HG02571 (cell line): Measurements from ENCODE around the gene PSMC5.

Source experiments
- ATAC-seq: cut with Tn5 transposase; IDR thresholded peaks from one replicate; pipeline ENCODE4 v1.9.1; 2021; ENCODE audit warnings: mild to moderate bottlenecking, moderate library complexity; ENCODE audit not compliant: unreplicated experiment

The PSMC5 gene

GRCh38 chr17:63820963-63821561 lies 6.2 kb upstream of the PSMC5 start:
- ATAC-seq = no peak

DNA sequence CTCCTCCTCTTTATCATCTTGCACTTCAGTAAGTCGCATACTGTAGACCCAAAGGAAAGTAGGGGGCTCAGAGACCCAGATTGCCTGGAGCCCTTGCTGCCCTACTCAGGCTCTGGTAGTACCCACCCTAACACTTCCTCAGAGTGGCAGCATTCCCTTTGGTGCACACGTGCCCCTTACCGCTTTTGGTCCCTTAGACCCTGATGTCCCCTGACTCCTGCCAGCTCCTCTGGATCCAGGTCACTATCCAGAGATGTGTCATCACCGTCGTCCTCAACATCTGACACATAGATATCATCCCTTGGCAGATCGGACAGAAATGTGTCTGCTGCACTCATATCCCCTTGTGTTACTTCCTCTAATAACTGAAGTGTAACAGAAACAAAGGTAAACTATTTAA lies 5.4 kb upstream of the PSMC5 start:
- ATAC-seq = no peak

DNA sequence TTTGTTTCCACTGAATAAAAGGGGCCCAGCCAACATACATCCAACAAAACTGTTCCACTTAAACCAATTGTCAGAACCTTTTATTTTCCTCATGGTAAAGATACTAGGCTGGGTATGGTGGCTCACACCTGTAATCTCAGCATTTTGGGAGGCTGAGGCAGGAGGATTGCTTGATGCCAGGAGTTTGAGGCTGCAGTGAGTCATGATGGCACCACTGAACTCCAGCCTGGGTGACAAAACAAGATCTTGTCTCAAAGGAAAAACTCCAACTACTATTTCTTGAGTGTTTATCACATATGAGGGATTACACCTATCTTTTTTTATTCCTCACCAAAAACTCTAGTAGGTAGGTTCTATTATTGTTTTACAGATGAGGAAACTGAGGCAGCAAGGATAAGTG lies 4.7 kb upstream of the PSMC5 start:
- no peak for ATAC-seq

DNA sequence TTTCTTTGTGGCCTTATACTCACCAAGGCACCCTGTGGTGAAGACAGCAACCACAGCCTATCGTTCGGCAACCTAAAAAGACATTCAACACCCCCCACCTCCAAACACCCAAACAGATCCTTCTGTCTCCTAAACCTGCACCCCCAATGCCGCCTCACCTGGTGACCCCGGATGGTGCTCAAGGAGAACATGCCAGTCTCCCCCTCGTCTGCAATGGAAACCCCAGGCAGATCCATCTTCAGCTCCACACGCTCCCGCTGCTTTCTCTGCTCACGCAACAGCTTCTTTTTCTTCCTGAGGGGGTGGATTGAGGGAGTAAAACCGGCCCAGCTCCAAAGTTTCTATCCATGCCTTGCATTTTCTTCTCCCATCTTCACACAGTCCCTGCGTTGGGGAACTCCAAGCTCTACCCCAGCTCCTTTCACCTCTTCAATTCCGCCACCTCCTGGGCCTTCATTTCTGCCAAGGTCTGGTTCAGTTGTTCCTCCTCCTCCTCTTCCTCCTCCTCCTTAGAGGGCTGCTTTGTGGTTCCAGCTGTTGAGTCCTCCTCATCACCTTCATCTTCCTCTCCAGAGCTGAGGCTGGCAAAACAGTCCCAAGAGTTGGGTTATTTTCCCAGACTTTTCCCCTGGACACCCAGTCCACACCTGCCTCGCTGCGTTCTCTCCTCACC lies 3.4 kb upstream of the PSMC5 start:
- no peak for ATAC-seq

DNA sequence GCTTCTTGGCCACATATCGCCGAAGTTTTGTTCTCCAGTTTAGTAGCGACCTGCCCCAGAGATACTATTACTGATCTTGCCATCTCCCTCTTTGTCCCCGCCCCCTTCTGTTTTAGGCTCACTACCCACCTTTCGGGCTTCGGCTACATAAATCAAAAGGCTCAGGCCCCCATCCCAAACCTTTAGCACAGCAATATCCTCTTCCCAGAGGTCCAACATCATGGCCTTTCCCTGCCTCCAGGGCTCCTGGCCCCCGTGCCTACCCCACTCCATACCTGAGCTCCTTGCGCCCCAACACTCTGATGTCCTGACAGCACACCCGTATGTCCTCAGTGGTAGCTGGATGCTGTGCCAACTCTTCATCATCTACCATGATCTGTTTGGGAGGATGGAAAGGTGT lies 2.9 kb upstream of the PSMC5 start:
- no peak for ATAC-seq

GRCh38 chr17:63826468-63827001 lies 696 bp upstream of the PSMC5 start:
- ATAC-seq = no peak

DNA sequence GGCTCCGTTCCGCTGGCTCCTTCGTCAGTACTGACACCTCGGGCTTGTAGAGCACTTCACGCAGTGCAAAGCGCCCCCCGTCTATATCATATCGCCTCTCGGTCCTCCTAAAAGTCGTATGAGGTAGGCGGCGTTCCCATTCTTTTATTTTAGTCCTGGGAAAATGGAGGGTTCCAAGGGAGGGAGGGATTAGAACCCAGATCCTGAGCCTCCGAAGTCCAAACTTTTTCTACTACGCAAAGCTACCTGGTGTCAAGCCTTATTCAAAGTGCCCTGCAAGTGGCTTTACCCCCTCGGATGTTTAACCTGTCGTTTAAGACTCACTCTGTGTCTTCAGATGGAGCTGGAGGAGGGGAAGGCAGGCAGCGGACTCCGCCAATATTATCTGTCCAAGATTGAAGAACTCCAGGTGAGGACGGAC lies 580 bp downstream of the PSMC5 start:
- ATAC-seq = no peak

DNA sequence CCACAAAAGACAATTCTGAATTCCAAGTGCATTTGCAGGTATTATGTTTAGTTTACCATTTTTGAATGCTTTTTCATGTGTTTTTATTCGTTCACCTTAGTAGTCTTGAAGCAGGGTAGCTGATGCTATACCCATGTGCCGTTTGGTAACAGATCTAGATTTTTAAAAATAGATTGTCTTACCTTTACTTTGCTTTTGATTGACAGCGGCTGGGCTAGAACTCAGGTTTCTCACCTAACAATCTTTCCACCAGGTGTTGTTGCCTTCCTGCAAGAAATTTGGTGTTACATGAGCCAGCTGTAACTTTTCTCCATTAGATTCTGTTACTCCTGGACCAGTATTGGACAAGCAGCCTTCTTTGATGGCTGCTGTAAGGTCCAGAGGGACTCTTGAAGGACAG lies 1.7 kb downstream of the PSMC5 start:
- no peak for ATAC-seq

- no peak for ATAC-seq
Observed at GRCh38 chr17:63830278-63830677, 3.0 kb downstream of the PSMC5 start.

DNA sequence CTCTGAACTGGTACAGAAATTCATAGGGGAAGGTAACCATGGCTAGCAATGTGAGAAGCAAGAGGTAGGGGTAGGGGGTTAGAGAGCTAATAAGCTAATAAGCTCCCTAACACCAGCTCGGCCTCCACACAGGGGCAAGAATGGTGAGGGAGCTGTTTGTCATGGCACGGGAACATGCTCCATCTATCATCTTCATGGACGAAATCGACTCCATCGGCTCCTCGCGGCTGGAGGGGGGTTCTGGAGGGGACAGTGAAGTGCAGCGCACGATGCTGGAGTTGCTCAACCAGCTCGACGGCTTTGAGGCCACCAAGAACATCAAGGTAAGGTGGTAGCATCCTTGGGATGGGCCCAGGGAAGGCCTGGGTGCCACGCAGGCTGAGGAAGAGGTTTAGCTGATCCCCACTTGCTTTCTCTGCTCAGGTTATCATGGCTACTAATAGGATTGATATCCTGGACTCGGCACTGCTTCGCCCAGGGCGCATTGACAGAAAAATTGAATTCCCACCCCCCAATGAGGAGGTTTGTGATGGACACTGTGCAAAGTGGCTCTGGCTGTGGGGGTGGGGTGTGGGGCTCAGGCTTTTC lies 3.8 kb downstream of the PSMC5 start:
- no peak for ATAC-seq

DNA sequence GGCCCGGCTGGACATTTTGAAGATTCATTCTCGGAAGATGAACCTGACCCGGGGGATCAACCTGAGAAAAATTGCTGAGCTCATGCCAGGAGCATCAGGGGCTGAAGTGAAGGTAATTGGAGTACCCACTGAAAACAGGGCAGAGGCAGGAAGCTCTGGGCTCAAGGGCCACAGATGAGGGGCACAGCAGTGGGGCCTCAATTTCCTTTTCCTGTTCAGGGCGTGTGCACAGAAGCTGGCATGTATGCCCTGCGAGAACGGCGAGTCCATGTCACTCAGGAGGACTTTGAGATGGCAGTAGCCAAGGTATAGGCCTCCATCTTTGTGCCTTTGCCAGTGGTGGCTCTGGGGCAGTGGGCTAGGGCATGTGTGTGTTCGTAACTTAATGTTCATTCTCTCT lies 4.3 kb downstream of the PSMC5 start:
- no peak for ATAC-seq

DNA sequence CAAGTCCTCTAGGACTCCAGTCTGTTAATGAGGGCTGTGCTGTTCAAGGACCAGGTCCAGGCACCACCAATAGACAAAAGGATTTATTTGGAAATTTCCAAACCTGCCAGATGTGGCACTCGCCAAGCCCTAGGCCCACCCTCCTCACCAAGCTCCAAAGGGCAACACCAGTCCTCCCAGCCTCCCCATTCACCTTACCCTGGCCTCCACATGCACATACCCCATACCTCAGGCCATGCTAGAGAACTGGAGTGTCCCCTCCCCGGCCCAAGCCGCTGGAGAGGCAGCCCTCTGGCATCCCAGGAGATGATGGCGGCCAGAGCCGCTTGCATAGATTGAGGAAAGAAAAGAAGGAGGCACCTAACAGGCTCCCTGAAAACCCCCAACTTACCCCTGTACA lies 4.8 kb downstream of the PSMC5 start:
- ATAC-seq = no peak

DNA sequence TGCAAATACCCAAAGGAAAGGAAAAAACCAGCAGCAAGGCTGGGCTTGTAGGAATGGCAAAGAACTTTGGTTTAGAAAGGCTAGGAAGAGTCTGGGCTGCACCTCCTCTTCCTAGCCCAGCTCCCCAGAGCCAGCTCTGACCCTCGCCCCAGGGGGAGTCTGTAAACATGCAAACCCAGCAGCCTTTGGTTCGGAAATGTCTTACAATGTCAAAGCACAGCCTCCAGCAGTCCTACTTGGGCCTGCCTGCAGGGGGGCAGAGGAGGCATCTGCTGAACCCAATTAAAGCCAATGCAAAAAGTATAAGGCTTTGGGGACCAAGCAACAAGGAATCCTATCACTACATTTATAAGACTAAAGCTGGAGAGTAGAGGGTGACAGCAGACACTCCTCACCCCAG lies 5.2 kb downstream of the PSMC5 start:
- ATAC-seq = no peak

- ATAC-seq = no peak
Observed at GRCh38 chr17:63833026-63833740, 6.0 kb downstream of the PSMC5 start.

GRCh38 chr17:63833741-63834373 lies 6.6 kb downstream of the PSMC5 start:
- no peak for ATAC-seq

- no peak for ATAC-seq
Observed at GRCh38 chr17:63834431-63835166, 7.4 kb downstream of the PSMC5 start.

DNA sequence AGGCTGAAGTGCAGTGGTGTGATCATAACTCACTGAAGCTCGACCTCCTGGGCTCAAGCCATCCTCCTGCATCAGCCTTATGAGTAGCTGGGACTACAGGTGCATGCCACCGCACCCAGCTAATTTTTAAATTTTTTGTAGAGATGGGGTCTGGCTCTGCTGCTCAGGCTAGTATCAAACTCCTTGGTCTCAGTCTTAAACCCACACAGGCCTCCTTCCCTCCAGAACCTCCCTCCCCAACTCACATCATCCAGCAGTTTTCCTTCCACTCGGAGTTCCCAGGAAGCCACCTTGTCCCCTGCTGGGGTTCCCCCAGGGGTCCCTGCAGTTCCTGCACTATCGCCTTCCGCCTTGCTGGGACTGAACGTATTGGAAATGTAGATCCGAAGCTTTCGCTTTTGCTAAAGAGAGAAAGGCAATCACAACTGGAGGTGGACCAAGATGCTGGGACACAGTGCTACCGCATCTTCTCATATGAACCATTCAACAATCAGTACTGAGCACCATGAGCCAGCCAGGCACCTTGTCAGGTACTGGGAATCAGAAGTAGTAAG lies 8.0 kb downstream of the PSMC5 start:
- no peak for ATAC-seq

GRCh38 chr17:63836811-63837210 lies 9.6 kb downstream of the PSMC5 start:
- ATAC-seq = no peak

DNA sequence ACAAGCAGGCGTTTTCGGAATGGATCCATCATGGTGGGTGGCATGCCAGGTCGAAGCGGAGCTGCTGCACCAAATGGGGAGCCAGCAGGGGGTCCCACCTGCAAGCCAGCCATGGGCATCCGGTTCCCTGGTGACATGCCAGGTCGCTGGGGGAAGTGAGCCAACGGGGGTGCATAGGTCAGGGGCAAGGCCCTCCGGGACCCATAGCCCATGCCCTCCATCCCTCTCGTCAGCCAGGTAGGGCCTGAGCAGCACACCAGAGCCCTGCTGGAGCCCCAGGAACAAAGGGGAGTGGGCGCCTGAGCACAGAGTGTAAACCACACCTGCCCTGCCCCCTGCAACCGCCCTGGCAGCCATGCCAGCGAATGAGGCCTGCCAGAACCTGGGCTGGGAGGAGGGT lies 10.2 kb downstream of the PSMC5 start:
- ATAC-seq = no peak

DNA sequence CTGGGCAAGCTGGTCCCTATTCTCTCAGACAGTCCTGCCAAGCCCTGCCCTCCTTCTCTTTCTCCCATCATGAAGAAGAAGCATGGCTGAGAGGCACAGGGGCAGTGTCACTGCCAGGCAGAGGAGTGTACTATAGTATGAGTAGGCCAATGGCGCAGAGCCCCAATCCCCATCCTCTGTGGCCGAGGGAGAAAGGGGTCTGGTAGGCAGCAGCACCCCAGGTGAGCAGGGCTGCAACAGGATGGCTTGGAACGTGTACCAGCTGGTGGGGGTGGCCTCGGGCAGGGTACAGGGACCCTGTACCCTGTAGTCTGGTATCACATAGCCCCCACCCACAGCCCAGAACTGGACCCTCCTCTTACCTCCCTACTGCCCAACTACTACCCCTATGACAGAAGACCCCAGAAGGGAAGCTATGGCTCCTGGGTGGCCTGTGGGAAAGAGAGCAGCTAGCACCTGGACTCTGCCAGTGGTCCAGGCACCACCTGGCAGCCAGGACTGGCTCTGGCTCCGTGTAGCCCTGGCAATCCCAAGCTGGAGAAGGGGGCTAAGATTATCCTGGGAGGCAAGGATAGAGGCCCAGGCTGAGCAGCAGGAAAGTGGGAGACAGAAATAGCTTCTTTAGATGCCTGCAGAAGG lies 10.8 kb downstream of the PSMC5 start:
- no peak for ATAC-seq
